GM18951 (cell line): ENCODE measurements around the gene C5.

Experiments
- POLR2A ChIP-seq: IDR thresholded peaks from 4 replicates; pipeline ENCODE4 v1.6.1; 2011; ENCODE audit warnings: mild to moderate bottlenecking; ENCODE audit not compliant: insufficient read length, insufficient read depth; ENCODE audit errors: extremely low read depth
- in situ Hi-C: fragments of 300-500 bp; cut with MboI; formaldehyde crosslinking; loops from one replicate; pipeline ENCODE4 v1.12.0; 2022; ENCODE audit warnings: low sequenced_read_pairs, mixed read lengths, inconsistent platforms; ENCODE audit not compliant: unreplicated experiment

Gene C5

GRCh38 chr9:120916588-120916987, 133.5 kb downstream of the C5 start:
- no peak for TF ChIP-seq POLR2A
- in situ Hi-C loops: no loop called here

DNA sequence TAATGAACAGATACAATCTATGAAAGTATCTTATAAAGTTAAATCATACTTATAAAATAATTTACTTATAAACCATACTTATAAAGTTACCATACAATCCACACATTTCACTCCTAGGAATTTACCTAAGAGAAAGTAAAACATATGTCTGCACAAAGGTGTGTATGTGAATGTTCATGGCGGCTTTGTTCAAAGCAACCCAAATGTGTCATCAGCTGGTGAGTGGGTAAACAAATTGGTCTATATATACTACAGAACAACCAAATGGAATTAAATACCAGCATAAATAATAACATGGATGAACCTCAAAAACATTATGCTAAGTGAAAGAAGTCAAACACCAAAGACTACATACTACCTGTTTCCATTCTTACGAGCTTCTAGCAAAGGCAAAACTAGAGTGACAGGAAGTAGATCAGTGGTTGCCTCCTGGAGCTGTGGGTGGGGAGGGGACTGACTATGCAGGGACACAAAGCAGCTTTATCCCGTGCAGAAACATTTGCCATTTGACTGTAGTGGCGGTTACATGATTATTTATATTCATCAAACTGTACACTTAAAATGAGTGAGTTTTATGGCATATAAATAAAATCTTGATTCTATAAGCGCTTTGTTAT, 134.1 kb downstream of the C5 start:
- no peak for TF ChIP-seq POLR2A
- in situ Hi-C loops: no loop called here

DNA sequence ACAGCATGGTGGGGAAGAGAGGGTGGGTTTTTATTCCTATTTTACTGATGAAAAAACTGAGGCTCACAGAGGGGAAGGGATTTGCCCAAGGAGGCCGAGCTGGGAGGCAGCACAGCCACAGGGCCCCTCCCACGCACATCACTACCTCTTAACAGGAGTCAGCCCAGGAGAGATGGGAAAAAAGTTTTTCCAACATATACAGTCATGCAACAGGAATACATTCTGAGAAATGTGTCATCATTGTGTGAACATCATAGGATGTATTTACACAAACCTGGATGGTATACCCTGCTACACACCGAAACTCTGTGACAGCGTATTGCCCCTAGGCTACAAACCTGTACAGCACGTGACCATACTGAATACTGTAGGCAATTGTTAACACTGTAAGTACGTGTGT, 135.1 kb downstream of the C5 start:
- in situ Hi-C loops: no loop called here
- no peak for TF ChIP-seq POLR2A

DNA sequence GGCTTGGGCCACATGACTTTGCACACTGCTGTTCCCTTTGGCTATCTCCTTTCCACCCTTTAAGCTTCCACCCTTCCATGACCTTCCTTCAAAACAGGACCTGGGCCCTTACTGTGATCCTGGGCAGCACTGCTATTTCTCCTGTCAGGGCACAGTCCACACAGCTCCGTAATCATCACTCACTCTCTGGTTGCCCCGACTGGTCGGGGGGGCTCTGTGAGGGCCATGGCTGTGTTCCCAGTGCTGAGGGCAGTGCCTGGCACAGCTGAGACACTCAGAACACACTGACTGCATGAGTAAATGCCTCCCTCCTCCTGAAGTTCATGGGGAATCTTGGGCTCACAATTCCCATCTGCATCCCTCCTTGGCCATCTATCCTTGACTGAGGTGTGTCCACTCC, 135.7 kb downstream of the C5 start:
- in situ Hi-C loops: no loop called here
- no peak for TF ChIP-seq POLR2A

- in situ Hi-C loops: no loop called here
- TF ChIP-seq POLR2A: peak; percentile 4
Observed at GRCh38 chr9:120913647-120914264, 136.3 kb downstream of the C5 start.

- in situ Hi-C loops: no loop called here
- no peak for TF ChIP-seq POLR2A
Observed at GRCh38 chr9:120912958-120913646, 137.0 kb downstream of the C5 start.

DNA sequence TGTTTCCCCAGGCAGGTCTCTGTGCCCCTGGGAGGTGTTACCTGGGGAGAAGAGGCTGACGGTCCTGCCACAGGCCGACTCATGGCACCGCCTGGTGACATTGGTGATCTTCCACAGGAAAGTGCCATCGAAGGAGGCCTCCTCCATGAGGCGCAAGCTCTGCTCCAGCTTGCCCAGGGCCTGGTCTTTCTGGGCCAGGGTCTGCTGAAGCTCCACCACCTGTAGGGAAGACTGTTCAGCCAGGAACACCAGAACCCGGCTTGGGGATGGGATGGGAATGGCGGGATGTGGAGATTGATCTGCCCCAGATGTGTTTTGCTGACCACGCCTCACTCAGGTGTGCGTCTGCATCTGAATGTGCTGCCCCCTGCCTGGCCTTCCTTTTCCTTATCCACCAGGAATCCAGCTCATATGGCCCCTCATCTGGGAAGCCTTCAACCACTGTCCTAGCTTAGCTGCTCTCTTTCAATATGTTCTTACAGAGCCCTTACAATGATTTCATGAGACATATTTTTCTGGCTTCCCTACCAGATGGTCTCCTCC, 138.7 kb downstream of the C5 start:
- peak; percentile 27 for TF ChIP-seq POLR2A
- in situ Hi-C loops: no loop called here

DNA sequence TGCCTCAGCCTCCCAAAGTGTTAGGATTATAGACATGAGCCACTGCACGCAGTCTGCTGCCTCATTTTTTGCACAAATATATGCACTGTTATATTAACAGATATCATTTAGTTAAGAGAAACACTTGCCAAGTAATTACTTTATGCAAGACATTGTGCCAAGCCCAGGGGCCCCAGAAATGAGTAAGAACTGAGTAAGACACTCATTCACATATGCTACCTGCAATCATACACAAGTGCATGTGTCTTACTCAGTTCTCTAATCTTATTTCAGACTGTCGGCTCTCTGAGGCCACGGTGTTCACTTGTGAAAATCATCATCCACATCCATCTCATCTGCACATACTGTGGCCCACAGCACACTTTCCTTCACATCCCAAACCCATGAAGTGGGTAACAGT, 139.4 kb downstream of the C5 start:
- TF ChIP-seq POLR2A: no peak
- in situ Hi-C loops: no loop called here

- in situ Hi-C loops: no loop called here
- TF ChIP-seq POLR2A: no peak
Observed at GRCh38 chr9:120909904-120910303, 140.2 kb downstream of the C5 start.

- in situ Hi-C loops: no loop called here
- no peak for TF ChIP-seq POLR2A
Observed at GRCh38 chr9:120905315-120906164, 144.5 kb downstream of the C5 start.

- in situ Hi-C loops: no loop called here
Observed at GRCh38 chr9:120904978-120905301, 145.1 kb downstream of the C5 start.

GRCh38 chr9:120904061-120904977, 145.8 kb downstream of the C5 start:
- in situ Hi-C loops: no loop called here

More at GRCh38 chr9:120904978-120905301, 145.1 kb downstream of the C5 start:
- no peak for TF ChIP-seq POLR2A

More at GRCh38 chr9:120904061-120904977, 145.8 kb downstream of the C5 start:
- peak; percentile 28 for TF ChIP-seq POLR2A
